Measurements from ENCODE around the gene GET4.

The GET4 gene

GRCh38 chr7:911791-912480 is 35.6 kb downstream of the GET4 start:
- H3K27ac ChIP-seq = no peak overlapping the region
- no peak for TF ChIP-seq ZFX (IDR thresholded peaks at IDR 0.05)
- TF ChIP-seq CTCF (conservative IDR thresholded peaks at IDR 0.05) = no peak

GRCh38 chr7:913736-914520 is 37.6 kb downstream of the GET4 start:
- no peak overlapping the region for H3K27ac ChIP-seq

GRCh38 chr7:914521-915194 is 38.3 kb downstream of the GET4 start:
- H3K27ac ChIP-seq = no peak overlapping the region
- TF ChIP-seq CTCF (conservative IDR thresholded peaks at IDR 0.05) = no peak
- no peak for TF ChIP-seq ZFX (IDR thresholded peaks at IDR 0.05)

More at GRCh38 chr7:913736-914520, 37.6 kb downstream of the GET4 start:
- TF ChIP-seq CTCF (conservative IDR thresholded peaks at IDR 0.05) (no peak), ZFX (IDR thresholded peaks at IDR 0.05) (no peak)

GRCh38 chr7:915291-916218 is 39.2 kb downstream of the GET4 start:
- no peak for TF ChIP-seq CTCF (conservative IDR thresholded peaks at IDR 0.05)
- no peak for TF ChIP-seq ZFX (IDR thresholded peaks at IDR 0.05)
- no peak overlapping the region for H3K27ac ChIP-seq

GRCh38 chr7:916291-916941 is 40.1 kb downstream of the GET4 start:
- H3K27ac ChIP-seq = no peak overlapping the region
- TF ChIP-seq CTCF (conservative IDR thresholded peaks at IDR 0.05) (no peak), ZFX (IDR thresholded peaks at IDR 0.05) (no peak)

DNA sequence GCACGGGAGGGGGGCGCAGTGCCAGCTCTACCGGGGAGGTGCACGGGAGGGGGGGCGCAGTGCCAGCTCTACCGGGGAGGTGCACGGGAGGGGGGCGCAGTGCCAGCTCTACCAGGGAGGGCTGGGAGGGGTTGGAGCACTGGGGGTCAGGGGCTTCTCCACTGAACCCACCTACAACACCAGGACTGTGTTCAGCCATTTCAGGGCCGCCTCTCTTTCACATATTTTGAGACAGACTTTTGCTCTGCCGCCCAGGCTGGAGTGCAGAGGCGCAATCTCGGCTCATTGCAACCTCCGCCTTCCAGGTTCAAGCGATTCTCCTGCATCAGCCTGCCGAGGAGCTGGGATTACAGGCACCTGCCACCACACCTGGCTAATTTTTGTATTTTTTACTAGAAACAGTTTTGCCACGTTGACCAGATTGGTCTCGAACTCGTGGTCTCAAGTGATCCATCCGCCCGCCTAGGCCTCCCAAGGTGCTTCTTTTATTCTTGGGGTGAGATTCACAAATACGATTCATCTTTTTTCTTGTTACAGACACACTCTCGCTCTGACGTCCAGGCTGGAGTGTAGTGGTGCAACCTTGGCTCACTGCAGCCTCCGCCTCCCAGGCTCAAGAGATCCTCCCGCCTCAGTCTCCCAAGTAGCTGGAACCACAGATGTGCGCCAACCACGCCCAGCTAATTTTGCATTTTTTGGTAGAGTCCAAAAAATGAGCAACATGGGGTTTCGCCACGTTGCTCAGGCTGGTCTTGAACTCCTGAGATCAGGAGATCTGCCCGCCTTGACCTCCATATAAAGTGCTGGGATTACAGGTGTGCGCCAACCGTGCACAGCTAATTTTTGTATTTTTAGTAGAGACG is 41.1 kb downstream of the GET4 start:
- TF ChIP-seq ZFX (IDR thresholded peaks at IDR 0.05) = no peak
- no peak for TF ChIP-seq CTCF (conservative IDR thresholded peaks at IDR 0.05)
- no peak overlapping the region for H3K27ac ChIP-seq

Data from C4-2B (cell line).